ENCODE measurements around the gene AFAP1L2. TPM values are rescaled to one million over a fixed set of nuclear protein-coding genes. Genes with fewer than 3 reads are reported as not detected.

The AFAP1L2 gene
- total RNA-seq, 3 donors from 2014 or later: 6.7 to 23.4 (median 11.6) TPM

DNA sequence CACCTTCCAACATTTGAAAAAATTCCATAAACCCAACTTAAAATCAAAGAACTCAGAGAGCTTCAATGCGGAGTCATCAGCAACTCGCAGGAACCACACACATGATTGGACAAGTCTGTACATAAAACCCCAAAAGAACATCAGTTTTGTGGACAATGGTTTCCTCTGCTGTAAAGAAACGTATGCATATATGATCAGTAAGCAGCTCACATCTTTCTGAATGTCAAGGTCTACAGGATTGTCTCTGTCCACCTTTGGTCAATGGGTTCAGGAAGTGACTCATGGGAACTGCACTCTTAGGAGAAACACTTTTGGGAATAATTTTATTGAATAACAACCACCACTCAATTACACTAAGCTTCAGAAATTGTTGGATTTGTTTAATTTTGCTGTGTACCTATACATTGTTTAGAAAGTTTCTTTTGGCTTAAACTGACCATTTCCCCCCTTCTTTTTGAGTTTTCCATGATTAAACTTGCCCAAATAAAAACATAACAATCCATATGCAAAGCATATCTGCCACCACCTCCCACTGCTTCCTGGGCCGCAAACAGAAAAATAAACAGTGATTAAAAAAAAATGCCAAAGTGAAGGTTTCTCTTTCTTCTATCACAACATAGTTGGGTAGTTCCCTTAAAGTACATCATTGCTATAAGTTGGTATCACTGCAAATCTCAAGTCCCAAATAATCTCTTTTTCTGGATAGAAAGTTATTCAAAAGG lies 27.3 kb upstream of the AFAP1L2 start:
- H3K4me3 ChIP-seq: no peak overlapping the region
- no peaks in the 10 kb centered on the region for H3K9me3 ChIP-seq
- H3K36me3 ChIP-seq (ENCODE audit: low read depth): peaks cover 4% of the 10 kb centered on the region
- H3K4me1 ChIP-seq (ENCODE audit: low read depth): no peaks in the 10 kb centered on the region
- ATAC-seq (no peak), DNase-seq (no peak)
- intact Hi-C loops (cut with DNase I, micrococcal nuclease): loop anchor here in 1 of 2 donors (10.0 kb wide), 1 partner anchor 127 kb away; no protein-coding TSS in a partner anchor
- TF ChIP-seq, protein P1, sequence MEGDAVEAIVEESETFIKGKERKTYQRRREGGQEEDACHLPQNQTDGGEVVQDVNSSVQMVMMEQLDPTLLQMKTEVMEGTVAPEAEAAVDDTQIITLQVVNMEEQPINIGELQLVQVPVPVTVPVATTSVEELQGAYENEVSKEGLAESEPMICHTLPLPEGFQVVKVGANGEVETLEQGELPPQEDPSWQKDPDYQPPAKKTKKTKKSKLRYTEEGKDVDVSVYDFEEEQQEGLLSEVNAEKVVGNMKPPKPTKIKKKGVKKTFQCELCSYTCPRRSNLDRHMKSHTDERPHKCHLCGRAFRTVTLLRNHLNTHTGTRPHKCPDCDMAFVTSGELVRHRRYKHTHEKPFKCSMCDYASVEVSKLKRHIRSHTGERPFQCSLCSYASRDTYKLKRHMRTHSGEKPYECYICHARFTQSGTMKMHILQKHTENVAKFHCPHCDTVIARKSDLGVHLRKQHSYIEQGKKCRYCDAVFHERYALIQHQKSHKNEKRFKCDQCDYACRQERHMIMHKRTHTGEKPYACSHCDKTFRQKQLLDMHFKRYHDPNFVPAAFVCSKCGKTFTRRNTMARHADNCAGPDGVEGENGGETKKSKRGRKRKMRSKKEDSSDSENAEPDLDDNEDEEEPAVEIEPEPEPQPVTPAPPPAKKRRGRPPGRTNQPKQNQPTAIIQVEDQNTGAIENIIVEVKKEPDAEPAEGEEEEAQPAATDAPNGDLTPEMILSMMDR (IDR thresholded peaks at IDR 0.05): no peak

DNA sequence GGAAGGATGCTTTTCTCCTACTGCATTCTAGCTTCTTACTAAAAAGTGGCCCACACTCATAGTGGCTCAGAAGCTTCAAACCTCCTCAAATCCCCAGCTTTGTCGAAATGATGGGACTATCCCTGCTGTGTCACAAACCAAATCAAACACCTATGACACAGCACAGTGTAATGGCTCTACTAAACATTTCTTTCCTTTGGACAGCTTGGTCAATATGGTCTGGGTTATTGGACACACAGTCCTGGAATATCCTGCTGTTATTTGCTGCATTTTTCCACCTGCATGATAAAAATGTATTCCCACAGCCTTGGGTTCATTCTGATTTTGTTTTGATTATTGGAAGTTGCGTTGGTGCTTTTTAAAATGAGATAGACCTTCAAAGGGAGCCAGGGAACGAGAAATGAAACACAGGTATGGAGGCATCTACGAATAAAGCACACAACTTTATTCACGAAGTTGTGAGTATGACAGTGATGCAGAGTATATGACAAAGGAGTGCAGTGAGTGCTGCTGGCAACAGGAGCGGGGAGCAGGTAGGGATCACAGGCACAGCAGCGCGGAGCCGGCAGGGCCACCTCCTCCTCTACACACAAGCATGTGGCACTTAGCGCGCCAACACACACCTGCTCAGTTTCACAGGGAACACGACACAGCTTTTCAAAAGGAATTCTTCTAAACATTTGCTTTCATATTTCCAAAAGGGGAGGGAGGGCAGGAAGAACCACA lies 26.5 kb upstream of the AFAP1L2 start:
- peaks cover 4% of the 10 kb centered on the region for H3K36me3 ChIP-seq (ENCODE audit: low read depth)
- H3K9me3 ChIP-seq: no peaks in the 10 kb centered on the region
- TF ChIP-seq, protein P1 (IDR thresholded peaks at IDR 0.05): no peak
- no peaks in the 10 kb centered on the region for H3K4me1 ChIP-seq (ENCODE audit: low read depth)
- no peak for ATAC-seq
- intact Hi-C loops (cut with DNase I, micrococcal nuclease): loop anchor here in 1 of 2 donors (10.0 kb wide), 1 partner anchor 126 kb away; no protein-coding TSS in a partner anchor
- H3K4me3 ChIP-seq: no peak overlapping the region
- no peak for DNase-seq

- Histone ChIP-seq H3K4me1 (ENCODE audit: low read depth) (no peaks in the 10 kb centered on the region), H3K36me3 (ENCODE audit: low read depth) (no peaks in the 10 kb centered on the region), H3K4me3 (no peak overlapping the region), H3K9me3 (no peaks in the 10 kb centered on the region)
- intact Hi-C loops (cut with DNase I, micrococcal nuclease): loop anchor here in 1 of 2 donors (10.0 kb wide), 1 partner anchor 125 kb away; no protein-coding TSS in a partner anchor
- TF ChIP-seq, protein P1 (IDR thresholded peaks at IDR 0.05): no peak
- DNase-seq (no peak), ATAC-seq (no peak)
These were observed 25.5 kb upstream of the AFAP1L2 start for GRCh38 chr10:114429581-114430335.

- intact Hi-C loops (cut with DNase I, micrococcal nuclease): no loop called here
- Histone ChIP-seq H3K36me3 (ENCODE audit: low read depth) (no peaks in the 10 kb centered on the region), H3K4me3 (no peak overlapping the region), H3K9me3 (no peaks in the 10 kb centered on the region), H3K4me1 (ENCODE audit: low read depth) (no peaks in the 10 kb centered on the region)
- DNase-seq (no peak), ATAC-seq (peak; percentile 10)
- TF ChIP-seq, protein P1 (IDR thresholded peaks at IDR 0.05): no peak
These were observed 23.0 kb upstream of the AFAP1L2 start for GRCh38 chr10:114427124-114427852.

GRCh38 chr10:114426476-114426875 lies 22.2 kb upstream of the AFAP1L2 start:
- no peak for ATAC-seq
- no peak overlapping the region for H3K4me3 ChIP-seq
- H3K36me3 ChIP-seq (ENCODE audit: low read depth): no peaks in the 10 kb centered on the region
- H3K4me1 ChIP-seq (ENCODE audit: low read depth): no peaks in the 10 kb centered on the region
- TF ChIP-seq, protein P1 (IDR thresholded peaks at IDR 0.05): no peak
- no peak for DNase-seq
- intact Hi-C loops (cut with DNase I, micrococcal nuclease): no loop called here
- no peaks in the 10 kb centered on the region for H3K9me3 ChIP-seq
